Testis (tissue), 2 donors: Measurements from ENCODE around the gene MYO1B.

Source experiments
- CTCF ChIP-seq, 3 experiments: fragments of 450-650 bp in 2 of 3; fragments of 200-600 bp in 1 of 3; sonication (generic) in 1 of 3; IDR thresholded peaks; one replicate each; pipeline ENCODE4 v1.5.1; 2016 to 2019; ENCODE audit warnings: antibody characterized with exemption in 3 of 3, mild to moderate bottlenecking in 2 of 3, moderate library complexity in 1 of 3
- POLR2A ChIP-seq: fragments of 450-650 bp; IDR thresholded peaks from one replicate; pipeline ENCODE4 v1.6.1; 2017; ENCODE audit warnings: antibody characterized with exemption, mild to moderate bottlenecking, moderate library complexity

- no peak for TF ChIP-seq CTCF (IDR thresholded peaks at IDR 0.05)
- TF ChIP-seq POLR2A, result no peak
Observed at GRCh38 chr2:191255271-191255670, 10.1 kb downstream of the MYO1B start.
